CD1c-positive myeloid dendritic cell (primary cell): ENCODE data around the gene CNOT11.
"Not testable (repeated sequence)": the region's sequence is repeated elsewhere in the genome, so short reads cannot be mapped to it uniquely, and the experiment has no call there.

Source experiments
- DNase-seq: peaks from one replicate; pipeline ENCODE4 v3.0.0-alpha.2; 2016; ENCODE audit errors: extremely low spot score

The CNOT11 gene

DNA sequence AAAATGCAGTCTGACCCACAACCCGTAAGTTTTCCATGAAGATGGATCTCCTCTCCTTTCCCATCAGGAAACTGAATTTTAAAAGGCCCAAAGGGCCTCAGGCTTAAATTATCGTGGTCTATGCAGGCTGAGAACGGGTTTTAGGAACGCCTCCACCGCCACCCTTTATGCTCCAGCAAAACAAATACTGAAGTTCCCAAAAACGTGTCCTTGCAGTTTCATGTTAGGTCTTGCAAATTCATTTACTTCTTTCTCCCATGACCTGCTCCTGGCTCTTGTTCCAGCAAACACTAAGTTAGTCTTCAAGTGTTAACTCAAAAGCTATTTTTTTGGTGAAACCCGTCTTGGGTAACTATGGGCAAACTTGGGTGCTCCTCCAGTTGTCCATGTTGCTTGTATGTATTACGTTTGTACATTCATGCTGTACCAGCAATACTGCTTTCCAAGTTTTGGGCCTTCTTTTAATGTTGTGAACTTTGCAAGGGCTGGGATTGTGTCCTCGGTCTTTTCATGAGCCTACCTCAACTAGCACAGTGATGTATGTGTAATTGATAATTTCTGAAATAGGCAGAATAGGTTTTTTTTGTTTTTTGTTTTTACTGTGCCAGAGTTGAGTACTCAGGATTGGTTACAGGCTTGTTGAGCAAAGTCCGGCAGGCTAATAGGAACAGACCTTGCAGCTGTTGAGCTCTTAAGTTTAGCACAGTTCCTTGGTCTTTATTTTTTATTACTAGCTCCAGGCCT, 57.6 kb downstream of the CNOT11 start:
- no peak for DNase-seq

DNA sequence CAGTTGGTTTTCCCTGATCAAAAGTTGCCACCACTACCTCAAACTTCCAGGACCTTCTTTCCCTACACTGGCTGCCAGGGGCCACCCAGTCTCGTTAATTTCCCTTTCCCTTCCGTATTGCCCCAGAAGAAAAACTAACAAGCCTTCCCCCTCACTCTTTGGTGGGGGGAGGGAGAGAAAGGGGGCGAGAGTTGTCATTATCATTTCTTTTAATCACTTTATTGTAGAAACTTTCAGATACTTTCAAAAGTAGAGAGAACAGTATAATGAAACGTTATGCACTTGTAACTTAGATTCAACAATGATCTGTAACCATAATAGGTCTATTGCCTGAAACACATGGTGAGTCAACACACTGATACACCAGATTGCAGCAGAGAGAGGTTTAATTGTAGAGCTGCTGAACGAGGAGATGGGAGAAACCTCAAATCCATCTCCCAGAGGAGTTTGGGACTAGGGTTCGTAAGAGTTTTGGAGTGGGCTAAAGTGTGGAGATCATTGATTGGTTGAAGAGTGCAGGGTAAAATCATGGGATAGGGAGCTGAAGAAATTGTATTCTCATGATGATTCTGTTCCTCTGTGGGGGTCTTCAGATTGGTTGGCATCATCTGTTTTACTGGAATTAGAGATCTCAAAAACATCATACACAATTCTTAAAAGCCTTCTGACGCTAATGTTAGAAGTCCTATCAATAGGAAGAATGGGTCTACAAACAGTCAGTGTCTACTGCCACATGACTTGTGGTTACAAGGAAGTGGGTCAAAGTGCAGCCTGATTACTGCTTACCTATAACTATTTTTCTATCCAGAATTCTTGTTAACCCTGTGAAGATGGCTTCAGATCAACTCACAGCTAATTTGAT, 58.4 kb downstream of the CNOT11 start:
- peak; percentile 27 for DNase-seq

DNA sequence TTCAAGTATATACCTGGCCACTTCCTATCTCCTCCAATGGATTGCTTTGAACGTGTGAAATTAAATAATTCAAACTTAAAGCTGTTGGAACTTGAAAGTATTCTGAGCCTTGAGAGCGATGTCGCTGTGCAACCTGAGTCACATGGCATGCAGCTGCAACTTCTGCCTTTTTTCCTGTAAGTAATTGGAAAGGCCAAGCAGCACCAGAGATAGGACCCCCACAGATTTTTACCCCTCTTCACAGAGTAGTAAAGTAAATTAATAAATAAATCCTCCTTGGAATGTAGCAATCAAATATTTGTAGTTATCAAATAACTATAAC, 59.0 kb downstream of the CNOT11 start:
- DNase-seq, result peak; percentile 34

DNA sequence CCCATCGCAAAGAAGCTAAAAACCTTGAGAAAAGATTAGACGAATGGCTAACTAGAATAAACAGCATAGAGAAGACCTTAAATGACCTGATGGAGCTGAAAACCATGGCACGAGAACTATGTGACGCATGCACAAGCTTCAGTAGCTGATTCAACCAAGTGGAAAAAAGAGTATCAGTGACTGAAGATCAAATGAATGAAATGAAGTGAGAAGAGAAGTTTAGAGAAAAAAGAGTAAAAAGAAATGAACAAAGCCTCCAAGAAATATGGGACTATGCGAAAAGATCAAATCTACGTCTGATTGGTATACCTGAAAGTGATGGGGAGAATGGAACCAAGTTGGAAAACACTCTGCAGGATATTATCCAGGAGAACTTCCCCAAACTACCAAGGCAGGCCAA, 63.9 kb downstream of the CNOT11 start:
- DNase-seq, result not testable (repeated sequence)
